Sigmoid colon (tissue), 7 donors: ENCODE results near the gene OLFM1. TPM values are rescaled to one million over a fixed set of nuclear protein-coding genes. Genes with fewer than 3 reads are reported as not detected.

Experiments used
- DNase-seq: peaks from one replicate; pipeline ENCODE4 v3.0.0-alpha.2; 2019
- H3K27ac ChIP-seq, 4 donors: fragments of 200-600 bp; sonication (generic); one replicate each; pipeline ENCODE4 v1.5.1; 2016 to 2019; ENCODE audit warnings: mild to moderate bottlenecking in 1 of 4
- H3K27me3 ChIP-seq, 3 donors: fragments of 200-600 bp; sonication (generic); one replicate each; pipeline ENCODE4 v1.5.1; 2019; ENCODE audit warnings: mild to moderate bottlenecking in 1 of 3
- H3K36me3 ChIP-seq, 4 donors: fragments of 200-600 bp; sonication (generic); one replicate each; pipeline ENCODE4 v1.5.1; 2016 to 2019
- H3K4me1 ChIP-seq, 4 donors: fragments of 200-600 bp; sonication (generic); one replicate each; pipeline ENCODE4 v1.5.1; 2017 to 2019
- H3K4me3 ChIP-seq, 4 donors: fragments of 200-600 bp; sonication (generic); one replicate each; pipeline ENCODE4 v1.5.1; 2017 to 2019; ENCODE audit warnings: mild to moderate bottlenecking in 2 of 4, moderate library complexity in 1 of 4
- H3K9me3 ChIP-seq, 4 donors: fragments of 200-600 bp in 3 of 4; sonication (generic) in 3 of 4; one replicate each; pipeline versions ENCODE4 v1.5.1 to v1.6.1; 2013 to 2019
- EP300 ChIP-seq, 4 donors: sonication (generic); formaldehyde crosslinking; IDR thresholded peaks; one replicate each; pipeline ENCODE4 v1.6.1; 2017; ENCODE audit warnings: antibody characterized with exemption in 4 of 4
- POLR2A ChIP-seq, 2 donors: fragments of 450-650 bp; IDR thresholded peaks; one replicate each; pipeline ENCODE4 v1.6.1; 2016; ENCODE audit warnings: antibody characterized with exemption in 2 of 2, mild to moderate bottlenecking in 2 of 2, moderate library complexity in 2 of 2
- POLR2AphosphoS5 ChIP-seq, 4 donors: sonication (generic); formaldehyde crosslinking; IDR thresholded peaks; one replicate each; pipeline ENCODE4 v1.6.1; 2017; ENCODE audit warnings: antibody characterized with exemption in 4 of 4
- WGBS, 2 donors: extraction: QIAGEN DNeasy Blood & Tissue Kit; methylation state at CpG; one replicate each; pipeline ENCODE4 v1.1.7; 2013; 5-methylcytosine and 5-hydroxymethylcytosine counted together
- intact Hi-C: fragments of 100-400 bp; cut with DNase I; formaldehyde crosslinking; loops from one replicate; pipeline ENCODE4 v1.15.1; 2023
- polyA plus RNA-seq, 3 donors: library from polyadenylated mRNA; stranded (reverse); fragments of 200-250 nt; gene quantifications; one replicate each; pipeline ENCODE4 v1.2.3, GENCODE V29; 2013
- total RNA-seq, 4 donors: library from RNA; depleted of rRNA; stranded (reverse); fragments of >200 nt; gene quantifications; one replicate each; pipeline ENCODE4 v1.1.0, GENCODE V29; 2016
- TF ChIP-seq, protein P1 (sequence below), 4 experiments: fragments of 450-650 bp in 3 of 4; fragments of 200-600 bp in 1 of 4; IDR thresholded peaks; one replicate each; pipeline ENCODE4 v1.5.1; 2016 to 2019; ENCODE audit warnings: antibody characterized with exemption in 4 of 4, mild to moderate bottlenecking in 3 of 4, moderate library complexity in 2 of 4
- donor health status: healthy with polysubstance abuse.
- donor health status: Bipolar disorder and iron deficiency.
- donor health status: healthy.

OLFM1 gene
- total and polyA plus RNA-seq, 7 donors = 1.2 to 19.3 (median 13.6) TPM

DNA sequence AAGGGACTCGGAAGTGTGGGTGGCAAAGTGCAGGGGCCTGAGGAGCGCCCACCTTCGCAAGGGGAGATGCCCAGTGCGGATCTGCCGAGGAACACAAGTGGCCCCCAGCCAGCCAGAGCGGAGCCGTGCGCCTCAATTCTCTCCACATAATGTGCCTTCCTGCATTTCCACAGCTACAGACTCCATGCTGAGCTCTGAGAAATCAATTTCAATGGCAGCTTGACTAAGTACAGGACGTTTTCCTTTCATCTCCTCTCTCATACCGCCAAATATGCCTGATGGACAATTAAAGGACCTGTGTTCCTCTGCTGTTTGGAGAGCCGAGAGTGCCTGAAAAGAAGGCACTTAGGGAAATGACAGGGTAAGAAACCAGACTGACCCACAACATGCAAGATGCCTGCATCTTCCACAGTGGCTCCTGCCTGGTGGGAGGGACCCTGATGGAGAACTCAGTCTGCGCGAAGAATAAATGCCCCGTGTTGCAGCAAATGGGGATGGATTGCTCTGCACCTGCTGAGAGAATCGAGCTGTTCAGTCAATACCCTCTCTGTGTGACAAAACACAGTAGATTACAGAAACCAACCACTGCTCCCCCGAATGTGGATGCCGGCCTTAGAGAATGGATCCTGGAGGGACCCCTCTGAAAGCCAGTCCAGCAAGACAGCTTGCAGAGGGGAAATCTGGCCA is 38.6 kb upstream of the OLFM1 start:
- intact Hi-C loops = no loop called here
- TF ChIP-seq POLR2AphosphoS5 (IDR thresholded peaks at IDR 0.05) (no peak), POLR2A (IDR thresholded peaks at IDR 0.05) (no peak), EP300 (IDR thresholded peaks at IDR 0.05) (no peak)
- TF ChIP-seq, protein P1, sequence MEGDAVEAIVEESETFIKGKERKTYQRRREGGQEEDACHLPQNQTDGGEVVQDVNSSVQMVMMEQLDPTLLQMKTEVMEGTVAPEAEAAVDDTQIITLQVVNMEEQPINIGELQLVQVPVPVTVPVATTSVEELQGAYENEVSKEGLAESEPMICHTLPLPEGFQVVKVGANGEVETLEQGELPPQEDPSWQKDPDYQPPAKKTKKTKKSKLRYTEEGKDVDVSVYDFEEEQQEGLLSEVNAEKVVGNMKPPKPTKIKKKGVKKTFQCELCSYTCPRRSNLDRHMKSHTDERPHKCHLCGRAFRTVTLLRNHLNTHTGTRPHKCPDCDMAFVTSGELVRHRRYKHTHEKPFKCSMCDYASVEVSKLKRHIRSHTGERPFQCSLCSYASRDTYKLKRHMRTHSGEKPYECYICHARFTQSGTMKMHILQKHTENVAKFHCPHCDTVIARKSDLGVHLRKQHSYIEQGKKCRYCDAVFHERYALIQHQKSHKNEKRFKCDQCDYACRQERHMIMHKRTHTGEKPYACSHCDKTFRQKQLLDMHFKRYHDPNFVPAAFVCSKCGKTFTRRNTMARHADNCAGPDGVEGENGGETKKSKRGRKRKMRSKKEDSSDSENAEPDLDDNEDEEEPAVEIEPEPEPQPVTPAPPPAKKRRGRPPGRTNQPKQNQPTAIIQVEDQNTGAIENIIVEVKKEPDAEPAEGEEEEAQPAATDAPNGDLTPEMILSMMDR (IDR thresholded peaks at IDR 0.05) = no peak
- DNase-seq = peak; percentile 38
- Histone ChIP-seq H3K4me3 (no peak overlapping the region), H3K36me3 (no peaks in the 10 kb centered on the region), H3K9me3 (no peaks in the 10 kb centered on the region), H3K27ac (no peak overlapping the region), H3K4me1 (no peaks in the 10 kb centered on the region), H3K27me3 (peaks cover 0 to 25% (median 0%) of the 10 kb centered on the region in 3 donors)
- 78 to 84% methylated on average over 17 of the region's 17 CpGs for WGBS, 2 donors

- Histone ChIP-seq H3K9me3 (no peaks in the 10 kb centered on the region), H3K4me1 (no peaks in the 10 kb centered on the region), H3K4me3 (no peak overlapping the region), H3K36me3 (no peaks in the 10 kb centered on the region), H3K27me3 (peaks cover 0 to 28% (median 0%) of the 10 kb centered on the region in 3 donors), H3K27ac (no peak overlapping the region)
- WGBS, 2 donors = 63 to 81% methylated on average over 7 of the region's 7 CpGs
- peak; percentile 11 for DNase-seq
- intact Hi-C loops = no loop called here
- TF ChIP-seq EP300 (IDR thresholded peaks at IDR 0.05) (no peak), POLR2AphosphoS5 (IDR thresholded peaks at IDR 0.05) (no peak), POLR2A (IDR thresholded peaks at IDR 0.05) (no peak)
- TF ChIP-seq, protein P1 (IDR thresholded peaks at IDR 0.05) = no peak
These were observed 38.0 kb upstream of the OLFM1 start for GRCh38 chr9:135049460-135049859.

- Histone ChIP-seq H3K4me1 (no peaks in the 10 kb centered on the region), H3K36me3 (no peaks in the 10 kb centered on the region), H3K27me3 (peaks cover 0 to 30% (median 0%) of the 10 kb centered on the region in 3 donors), H3K27ac (no peak overlapping the region), H3K9me3 (no peaks in the 10 kb centered on the region), H3K4me3 (no peak overlapping the region)
- TF ChIP-seq, protein P1 (IDR thresholded peaks at IDR 0.05) = no peak
- TF ChIP-seq EP300 (IDR thresholded peaks at IDR 0.05) = no peak
- TF ChIP-seq POLR2AphosphoS5 (IDR thresholded peaks at IDR 0.05) = no peak
- TF ChIP-seq POLR2A (IDR thresholded peaks at IDR 0.05) = no peak
- peak; percentile 55 for DNase-seq
- WGBS, 2 donors = 83 to 86% methylated on average over 31 of the region's 31 CpGs
- intact Hi-C loops = no loop called here
These were observed 37.1 kb upstream of the OLFM1 start for GRCh38 chr9:135050072-135050990.

GRCh38 chr9:135051316-135052038 is 36.0 kb upstream of the OLFM1 start:
- TF ChIP-seq, protein P1 (IDR thresholded peaks at IDR 0.05) = no peak
- TF ChIP-seq POLR2A (IDR thresholded peaks at IDR 0.05) = no peak
- no peak for TF ChIP-seq POLR2AphosphoS5 (IDR thresholded peaks at IDR 0.05)
- no peak for TF ChIP-seq EP300 (IDR thresholded peaks at IDR 0.05)
- H3K27me3 ChIP-seq = peaks cover 0 to 31% (median 0%) of the 10 kb centered on the region in 3 donors
- no peaks in the 10 kb centered on the region for H3K9me3 ChIP-seq
- no peaks in the 10 kb centered on the region for H3K4me1 ChIP-seq
- intact Hi-C loops = no loop called here
- WGBS, 2 donors = 85 to 92% methylated on average over 17 of the region's 17 CpGs
- H3K4me3 ChIP-seq = no peak overlapping the region
- peak; percentile 39 for DNase-seq
- H3K36me3 ChIP-seq = no peaks in the 10 kb centered on the region
- H3K27ac ChIP-seq = no peak overlapping the region
